ENCODE data around the gene CEBPA.

CEBPA gene

GRCh38 chr19:33287438-33287837 is 14.9 kb downstream of the CEBPA start:
- no peak for DNase-seq (ENCODE audit: low spot score)

- no peak for DNase-seq (ENCODE audit: low spot score)
Observed at GRCh38 chr19:33286899-33287298, 15.4 kb downstream of the CEBPA start.

GRCh38 chr19:33285441-33285927 is 16.9 kb downstream of the CEBPA start:
- DNase-seq (ENCODE audit: low spot score), result no peak

- no peak for DNase-seq (ENCODE audit: low spot score)
Observed at GRCh38 chr19:33284756-33285155, 17.6 kb downstream of the CEBPA start.

- DNase-seq (ENCODE audit: low spot score), result no peak
Observed at GRCh38 chr19:33284146-33284643, 18.1 kb downstream of the CEBPA start.

- no peak for DNase-seq (ENCODE audit: low spot score)
Observed at GRCh38 chr19:33283589-33283988, 18.7 kb downstream of the CEBPA start.

GRCh38 chr19:33282036-33282671 is 20.2 kb downstream of the CEBPA start:
- peak; percentile 47 for DNase-seq (ENCODE audit: low spot score)

GRCh38 chr19:33281296-33281926 is 20.9 kb downstream of the CEBPA start:
- no peak for DNase-seq (ENCODE audit: low spot score)

- DNase-seq (ENCODE audit: low spot score), result no peak
Observed at GRCh38 chr19:33280351-33280921, 21.9 kb downstream of the CEBPA start.

- no peak for DNase-seq (ENCODE audit: low spot score)
Observed at GRCh38 chr19:33279430-33280350, 22.6 kb downstream of the CEBPA start.

- no peak for DNase-seq (ENCODE audit: low spot score)
Observed at GRCh38 chr19:33278403-33279269, 23.7 kb downstream of the CEBPA start.

GRCh38 chr19:33278023-33278402 is 24.3 kb downstream of the CEBPA start:
- no peak for DNase-seq (ENCODE audit: low spot score)

GRCh38 chr19:33277434-33277833 is 24.9 kb downstream of the CEBPA start:
- DNase-seq (ENCODE audit: low spot score), result no peak

GRCh38 chr19:33275933-33276619 is 26.3 kb downstream of the CEBPA start:
- no peak for DNase-seq (ENCODE audit: low spot score)

GRCh38 chr19:33275559-33275932 is 26.8 kb downstream of the CEBPA start:
- no peak for DNase-seq (ENCODE audit: low spot score)

GRCh38 chr19:33274663-33275558 is 27.4 kb downstream of the CEBPA start:
- DNase-seq (ENCODE audit: low spot score), result no peak

GRCh38 chr19:33273881-33274662 is 28.3 kb downstream of the CEBPA start:
- DNase-seq (ENCODE audit: low spot score), result peak; percentile 77

GRCh38 chr19:33273065-33273736 is 29.1 kb downstream of the CEBPA start:
- no peak for DNase-seq (ENCODE audit: low spot score)

Measured in AG08395 (cell line).